ENCODE measurements around the gene RNF32.

GRCh38 chr7:156655251-156655650 is 14.7 kb downstream of the RNF32 start:
- no peak for TF ChIP-seq POU6F1 (CRISPR knock-in tag; IDR thresholded peaks at IDR 0.05; ENCODE audit: borderline replicate concordance, low read depth)
- TF ChIP-seq BACH2 (CRISPR knock-in tag; IDR thresholded peaks at IDR 0.05; ENCODE audit: borderline replicate concordance): no peak
- TF ChIP-seq TOX (CRISPR knock-in tag; IDR thresholded peaks at IDR 0.05; ENCODE audit: borderline replicate concordance): no peak
- no peak for TF ChIP-seq ZC3H10 (CRISPR knock-in tag; IDR thresholded peaks at IDR 0.05)
- no peak for TF ChIP-seq CSDC2 (CRISPR knock-in tag; IDR thresholded peaks at IDR 0.05)
- TF ChIP-seq CREB5 (CRISPR knock-in tag; IDR thresholded peaks at IDR 0.05; ENCODE audit: low read depth): no peak
- TF ChIP-seq PATZ1 (CRISPR knock-in tag; IDR thresholded peaks at IDR 0.05; ENCODE audit: borderline replicate concordance): no peak
- TF ChIP-seq, protein P1, sequence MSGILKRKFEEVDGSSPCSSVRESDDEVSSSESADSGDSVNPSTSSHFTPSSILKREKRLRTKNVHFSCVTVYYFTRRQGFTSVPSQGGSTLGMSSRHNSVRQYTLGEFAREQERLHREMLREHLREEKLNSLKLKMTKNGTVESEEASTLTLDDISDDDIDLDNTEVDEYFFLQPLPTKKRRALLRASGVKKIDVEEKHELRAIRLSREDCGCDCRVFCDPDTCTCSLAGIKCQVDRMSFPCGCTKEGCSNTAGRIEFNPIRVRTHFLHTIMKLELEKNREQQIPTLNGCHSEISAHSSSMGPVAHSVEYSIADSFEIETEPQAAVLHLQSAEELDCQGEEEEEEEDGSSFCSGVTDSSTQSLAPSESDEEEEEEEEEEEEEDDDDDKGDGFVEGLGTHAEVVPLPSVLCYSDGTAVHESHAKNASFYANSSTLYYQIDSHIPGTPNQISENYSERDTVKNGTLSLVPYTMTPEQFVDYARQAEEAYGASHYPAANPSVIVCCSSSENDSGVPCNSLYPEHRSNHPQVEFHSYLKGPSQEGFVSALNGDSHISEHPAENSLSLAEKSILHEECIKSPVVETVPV (CRISPR knock-in tag; IDR thresholded peaks at IDR 0.05): no peak
- no peak for TF ChIP-seq RARB (CRISPR knock-in tag; IDR thresholded peaks at IDR 0.05)
- TF ChIP-seq ZFP30 (CRISPR knock-in tag; IDR thresholded peaks at IDR 0.05): no peak
